Activated CD8-positive, alpha-beta memory T cell treated with anti-CD3 and anti-CD28 coated beads for 1 hour (primary cell): Measurements from ENCODE around the gene PPME1.

Experiments
- DNase-seq, 2 donors: peaks; one replicate each; pipeline ENCODE4 v3.0.0-alpha.2; 2020; ENCODE audit warnings: low read depth in 1 of 2; ENCODE audit errors: extremely low read depth in 1 of 2

PPME1 gene

DNA sequence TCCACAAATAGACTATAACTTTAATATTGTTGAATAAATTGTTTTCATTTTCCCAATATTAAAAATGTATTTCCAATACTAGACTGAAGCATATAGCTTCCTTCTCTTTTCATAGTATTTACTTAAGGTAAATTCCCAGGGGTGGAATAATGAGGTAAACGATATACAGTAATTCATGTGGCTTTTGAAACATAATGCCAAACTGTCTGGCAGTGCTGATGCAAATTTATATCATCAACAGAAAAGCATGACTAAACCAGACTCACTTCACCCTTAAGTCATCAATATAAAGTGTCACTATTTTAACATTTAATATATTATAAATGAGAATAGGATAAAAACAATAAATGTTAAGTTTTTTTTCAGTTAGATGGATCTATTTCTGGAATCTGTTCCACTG lies 13.9 kb upstream of the PPME1 start:
- DNase-seq = no peak

DNA sequence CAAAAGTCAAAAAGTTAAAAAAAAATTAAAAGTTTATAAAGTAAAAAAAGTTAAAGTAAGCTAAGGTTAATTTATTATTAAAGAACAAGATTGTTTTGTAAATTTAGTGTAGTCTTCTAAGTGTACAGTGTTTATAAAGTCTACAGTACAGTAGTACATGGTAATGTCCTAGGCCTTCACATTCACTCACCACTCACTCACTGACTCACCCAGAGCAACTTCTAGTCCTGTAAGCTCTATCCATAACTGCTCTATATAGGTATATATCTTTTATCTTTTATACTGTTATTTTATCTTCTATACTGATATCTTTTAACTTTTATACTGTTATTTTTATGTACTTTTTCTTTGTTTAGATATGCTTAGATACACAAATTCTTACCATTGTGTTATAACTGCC lies 11.4 kb upstream of the PPME1 start:
- no peak for DNase-seq

DNA sequence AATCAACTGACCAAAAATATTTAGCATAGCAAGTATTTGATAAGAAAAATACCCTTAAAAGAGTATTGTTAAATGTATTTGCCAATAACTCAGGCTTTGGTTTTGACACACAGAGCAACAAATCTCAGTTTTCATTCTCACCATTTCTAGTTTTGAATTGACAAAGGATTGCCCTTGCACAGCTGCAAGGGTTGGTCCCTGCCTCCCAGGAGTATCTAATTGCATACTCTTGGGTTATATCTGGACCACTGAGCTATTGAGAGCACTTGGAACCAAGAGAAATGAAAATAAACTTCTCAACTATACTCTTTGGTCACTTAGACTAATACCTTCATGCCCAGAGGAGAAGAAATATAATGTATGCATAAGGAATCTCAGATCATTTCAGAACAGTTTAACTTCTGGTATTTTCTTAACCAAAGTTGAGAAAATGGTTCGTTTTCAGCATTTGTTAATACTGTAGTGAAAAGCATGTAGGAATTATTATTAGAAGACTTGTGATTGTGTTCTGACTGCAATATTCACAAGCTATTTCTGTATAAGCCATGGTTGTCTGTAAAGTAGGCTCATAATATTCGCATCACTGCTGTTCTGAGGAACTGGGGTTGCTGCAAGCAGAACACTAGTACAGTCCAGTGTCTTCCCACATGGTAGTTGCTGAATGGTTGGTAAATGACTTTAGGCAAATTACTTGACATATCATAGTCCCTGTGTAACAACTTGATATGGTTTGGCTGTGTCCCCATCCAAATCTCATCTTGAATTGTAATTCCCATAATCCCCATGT lies 8.2 kb upstream of the PPME1 start:
- no peak for DNase-seq

DNA sequence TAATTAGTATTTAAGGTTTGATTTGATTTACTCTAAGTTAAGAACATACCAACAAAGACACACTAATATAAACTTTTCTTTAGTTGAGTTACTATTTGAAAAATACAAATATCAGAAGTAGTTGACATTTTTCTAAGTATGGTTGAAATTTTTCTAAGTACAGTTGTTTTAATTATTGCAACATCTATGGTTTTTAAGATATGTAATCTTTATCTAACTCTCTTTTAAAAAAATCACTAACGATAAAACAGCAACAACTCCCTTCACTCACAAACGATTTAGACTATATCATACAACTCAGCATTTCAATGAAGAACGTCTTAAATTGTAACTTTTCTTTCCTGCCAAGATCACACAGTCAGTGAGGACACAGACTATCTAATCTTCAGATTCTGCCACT lies 2.3 kb upstream of the PPME1 start:
- no peak for DNase-seq

DNA sequence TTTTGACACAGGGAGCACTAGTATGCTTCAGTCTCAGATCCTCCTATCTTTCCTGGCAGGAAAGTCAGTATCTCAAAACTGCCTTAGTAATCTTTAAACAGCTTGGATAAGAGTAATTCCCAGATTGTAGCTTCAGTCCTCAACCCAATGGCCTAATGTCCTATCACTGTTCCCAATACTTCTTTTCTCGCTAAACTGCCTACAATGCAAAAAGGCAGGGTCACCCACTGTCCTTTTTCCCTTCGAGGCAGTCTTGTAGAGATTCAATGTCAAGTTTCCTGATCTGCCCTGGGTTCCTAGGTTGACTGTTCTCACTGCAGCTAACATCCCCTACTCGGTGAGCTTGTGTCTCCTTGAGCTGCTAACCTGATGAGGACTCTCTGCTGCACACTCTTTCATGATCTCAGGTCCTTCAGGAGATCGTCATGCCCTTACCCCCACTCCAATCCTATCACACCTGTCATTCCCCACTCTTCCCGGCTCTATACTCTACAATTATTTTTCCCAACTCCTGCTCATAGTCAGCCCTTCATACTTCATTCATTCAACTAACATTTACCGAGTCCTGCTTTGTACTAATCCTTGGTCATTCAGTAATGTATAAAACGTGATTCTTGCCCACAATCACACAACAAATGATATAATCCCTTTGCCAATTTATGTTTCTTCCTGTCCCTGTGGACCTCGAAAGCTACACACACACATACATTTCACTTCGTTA lies 1.2 kb upstream of the PPME1 start:
- DNase-seq = no peak

DNA sequence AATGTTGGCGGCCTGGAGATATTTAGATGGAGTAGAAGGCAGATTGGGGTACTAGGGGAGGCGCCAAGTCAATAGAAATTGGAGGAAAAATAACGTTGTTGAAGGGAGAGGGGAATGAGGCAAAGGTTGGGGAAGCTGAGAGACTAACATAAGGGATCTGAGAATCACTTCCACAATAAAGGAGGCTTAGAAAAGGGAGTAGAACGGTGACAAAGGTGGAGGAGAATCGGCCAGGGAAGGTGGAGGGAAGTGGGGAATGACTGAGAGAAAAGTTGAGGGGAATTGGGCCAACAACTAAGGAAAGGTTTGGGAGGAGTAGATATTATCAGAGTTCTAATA lies 510 bp downstream of the PPME1 start:
- DNase-seq = no peak

DNA sequence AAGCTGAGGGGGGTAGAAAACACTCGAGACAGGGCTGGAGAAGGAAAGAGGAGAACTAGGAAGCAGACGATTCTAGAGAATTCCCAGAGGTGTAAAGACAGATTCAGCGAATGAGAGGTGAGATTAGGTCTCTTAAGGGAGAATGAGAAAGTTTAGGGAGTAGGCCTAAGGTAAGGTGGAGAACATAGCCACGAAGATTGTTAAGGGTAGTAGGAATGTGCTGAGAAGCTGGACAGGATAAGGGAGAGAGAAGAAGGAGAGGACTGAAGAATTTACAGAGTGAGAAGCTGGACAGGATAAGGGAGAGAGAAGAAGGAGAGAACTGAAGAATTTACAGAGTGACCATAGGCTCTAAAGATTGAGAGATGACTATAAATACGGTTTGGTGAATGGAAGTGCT lies 908 bp downstream of the PPME1 start:
- no peak for DNase-seq

DNA sequence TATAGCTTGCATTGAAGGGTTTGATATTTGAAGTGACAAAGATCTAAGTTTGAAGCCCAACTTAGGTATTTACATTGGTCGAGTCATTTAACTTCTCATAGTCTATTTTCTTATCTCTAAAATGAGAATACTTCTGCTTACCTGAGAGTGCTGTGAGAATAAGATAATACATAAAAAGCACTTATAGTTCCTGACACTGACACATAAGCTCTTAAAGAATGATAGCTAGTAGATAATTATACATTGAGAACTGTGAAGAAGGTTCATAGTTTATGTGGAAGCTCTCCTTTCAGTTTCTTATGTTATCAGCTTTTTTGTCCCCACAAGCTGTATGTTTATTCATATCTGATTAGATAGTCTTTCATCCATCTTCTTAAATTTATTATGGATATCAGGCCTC lies 4.8 kb downstream of the PPME1 start:
- no peak for DNase-seq

DNA sequence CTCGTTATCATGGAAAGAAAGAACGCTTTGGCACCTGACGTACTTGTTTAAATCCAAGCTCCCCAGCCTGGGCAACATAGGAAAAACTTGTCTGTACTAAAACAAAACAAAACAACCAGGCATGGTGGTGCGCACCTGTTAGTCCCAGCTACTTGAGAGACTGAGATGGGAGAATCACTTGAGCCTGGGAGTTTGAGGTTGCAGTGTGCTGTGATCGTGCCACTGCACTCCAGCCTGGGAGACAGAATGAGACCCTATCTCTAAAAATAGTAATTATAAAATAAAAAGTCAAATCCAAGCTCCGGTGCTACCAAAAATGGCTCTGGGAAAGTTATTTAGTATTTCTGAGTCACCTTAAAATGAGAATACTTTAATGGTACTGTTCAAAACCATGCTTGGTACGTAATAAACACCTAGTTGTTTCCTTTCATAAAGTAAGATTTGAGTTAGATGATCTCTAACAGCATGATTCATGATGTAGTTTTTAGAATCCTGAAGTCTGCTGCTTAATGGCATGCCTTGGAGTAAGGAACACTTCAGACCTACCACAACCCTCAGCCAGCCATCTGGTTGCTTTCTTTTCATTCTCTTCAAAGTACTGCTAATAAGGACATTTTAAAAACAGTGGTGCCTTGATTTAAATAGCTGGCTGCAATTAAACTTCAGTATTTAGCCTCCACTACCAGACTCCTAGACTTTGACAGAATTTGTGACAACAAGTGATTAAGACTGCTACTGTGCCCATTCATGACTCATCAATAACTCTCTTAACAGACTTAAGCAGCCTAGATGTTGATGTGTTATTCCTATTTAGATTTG lies 8.4 kb downstream of the PPME1 start:
- DNase-seq = no peak

DNA sequence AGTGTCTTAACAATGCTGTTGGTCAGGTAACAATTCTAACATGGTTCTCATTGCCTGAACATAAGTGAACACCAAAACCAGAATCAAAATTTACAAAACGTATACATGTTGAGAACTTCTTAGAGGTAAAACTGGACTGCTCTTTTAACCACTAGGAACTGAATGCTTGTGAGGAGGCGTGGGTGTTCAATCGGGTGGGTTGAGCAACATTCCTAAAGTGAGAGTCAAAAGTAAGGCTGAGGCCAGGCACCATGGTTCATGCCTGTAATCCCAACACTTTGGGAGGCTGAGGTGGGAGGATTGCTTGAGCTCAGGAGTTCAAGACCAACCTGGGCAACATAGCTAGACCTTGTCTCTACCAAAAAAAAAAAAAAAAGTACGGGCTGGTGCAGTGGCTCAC lies 11.5 kb downstream of the PPME1 start:
- DNase-seq = no peak

DNA sequence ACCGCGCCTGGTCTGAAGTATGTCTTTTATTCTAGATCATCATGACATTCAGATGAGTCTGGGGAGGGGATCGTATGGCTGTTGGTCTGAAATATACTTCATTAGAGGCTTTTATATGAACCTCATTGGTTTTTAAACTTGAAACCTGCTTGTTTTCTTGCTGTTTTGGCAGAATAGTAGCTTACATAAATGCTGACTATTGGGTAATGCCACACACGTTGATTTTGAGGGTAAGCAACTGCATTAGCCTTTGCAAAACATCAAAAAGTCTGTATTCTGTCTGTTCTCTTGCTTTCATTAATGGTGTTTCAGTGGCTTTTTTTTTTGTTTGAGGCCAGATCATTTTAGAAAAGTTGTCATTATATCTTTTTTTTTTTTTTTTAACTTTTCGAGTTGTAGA lies 14.2 kb downstream of the PPME1 start:
- DNase-seq = no peak

DNA sequence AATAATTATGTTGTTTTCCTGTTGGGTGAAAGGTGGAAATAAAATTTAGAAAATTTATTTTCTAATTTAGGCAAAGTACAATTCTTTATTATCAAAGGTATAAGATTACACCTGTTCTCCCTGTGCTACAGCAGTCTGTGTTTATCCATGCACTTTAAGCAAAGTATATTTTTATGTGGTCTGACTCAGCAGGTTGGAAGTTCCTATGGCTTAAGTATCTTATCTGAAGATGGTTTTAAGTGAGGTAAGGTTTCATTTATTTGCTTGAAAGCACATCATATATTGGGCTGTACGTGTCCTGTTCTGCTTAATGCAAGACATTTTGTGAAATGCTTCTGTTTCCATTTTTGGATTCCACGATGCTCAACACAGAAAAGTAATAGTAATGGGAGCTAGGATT lies 14.6 kb downstream of the PPME1 start:
- no peak for DNase-seq

DNA sequence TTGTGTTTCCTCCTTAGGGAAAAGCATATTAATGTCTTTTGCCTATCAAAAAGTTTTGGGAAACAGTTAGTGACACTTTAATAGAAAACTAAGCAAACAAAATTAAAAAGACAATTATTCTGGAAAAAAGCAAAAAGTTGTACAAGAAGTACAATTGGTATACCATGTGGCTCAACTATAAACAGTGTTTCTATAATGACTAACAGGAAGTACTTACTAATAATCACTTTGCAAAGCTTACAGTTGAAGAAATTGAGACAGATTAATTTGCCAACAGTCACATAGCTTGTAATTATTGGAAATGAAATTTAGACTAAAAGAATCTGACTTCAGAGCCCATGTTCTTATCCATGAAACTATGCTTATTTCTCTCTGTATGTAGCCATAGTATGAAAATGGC lies 24.7 kb downstream of the PPME1 start:
- DNase-seq = no peak

DNA sequence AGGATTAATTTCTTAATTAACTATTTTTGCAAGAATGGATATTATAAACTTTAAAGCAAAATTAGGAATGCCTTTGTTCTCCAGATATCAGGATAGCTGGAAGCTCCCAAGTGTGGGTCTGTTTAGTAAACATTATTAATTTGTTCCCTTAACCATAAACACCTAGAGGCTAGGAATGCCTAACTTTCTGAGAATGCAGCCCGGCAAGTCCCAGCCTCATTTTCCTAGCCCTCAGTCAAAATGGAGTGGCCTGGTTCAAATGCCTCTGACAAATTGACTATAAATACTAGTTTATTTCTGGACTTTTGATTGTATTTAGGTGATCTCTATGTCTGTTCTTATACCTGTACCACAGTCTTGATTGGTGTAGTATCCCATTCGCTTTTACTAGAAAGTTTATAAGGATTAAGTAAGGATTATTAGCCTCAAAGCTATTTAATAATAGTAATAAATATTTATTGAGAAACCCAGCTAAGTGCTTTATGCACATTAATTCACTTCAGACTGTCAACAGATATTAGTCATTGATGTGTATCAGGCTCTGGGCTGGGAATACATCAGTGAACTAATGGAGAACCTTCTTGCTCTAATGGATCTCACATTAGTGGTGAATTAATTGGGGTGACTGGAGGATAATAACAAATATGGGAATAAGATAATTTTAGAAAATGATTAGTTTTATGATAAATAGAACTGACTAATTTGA lies 25.8 kb downstream of the PPME1 start:
- no peak for DNase-seq

DNA sequence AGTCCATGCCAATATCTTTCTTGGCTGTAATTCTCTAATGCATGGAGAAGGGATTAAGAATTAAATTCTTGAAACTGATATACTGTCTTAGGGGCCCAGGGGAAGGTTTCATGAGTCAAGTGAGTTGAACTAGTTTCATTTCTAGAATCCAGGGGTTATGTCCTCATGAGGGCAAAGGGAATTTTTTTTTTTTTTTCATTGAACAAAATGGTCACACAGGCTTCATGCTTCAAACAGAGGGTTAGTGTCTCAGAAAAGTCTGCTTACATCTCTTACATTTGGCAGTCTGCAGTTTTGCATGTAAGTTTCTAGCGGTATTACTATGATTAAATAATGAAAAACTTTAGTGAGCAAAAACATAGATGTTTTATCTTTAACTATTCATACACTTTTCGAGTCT lies 32.9 kb downstream of the PPME1 start:
- DNase-seq = no peak

DNA sequence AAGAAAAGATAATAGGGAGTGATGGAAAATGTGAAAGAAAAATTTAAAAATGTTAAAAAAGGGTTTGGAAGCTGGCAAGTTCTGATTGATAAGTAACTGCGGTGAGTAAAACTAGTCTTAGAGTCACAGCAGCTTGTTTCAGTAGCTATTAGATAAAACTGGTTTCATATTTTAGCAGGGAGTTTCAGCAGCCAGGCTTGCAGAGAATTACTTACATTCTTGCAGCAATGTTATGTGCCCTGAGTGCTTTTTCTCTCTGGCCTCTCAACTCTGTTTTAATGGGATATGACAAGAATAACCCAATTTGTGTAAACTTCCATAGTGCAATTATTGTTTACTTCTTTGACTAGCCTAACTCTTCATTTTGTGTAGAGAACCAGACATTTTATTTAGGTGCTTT lies 33.6 kb downstream of the PPME1 start:
- no peak for DNase-seq

DNA sequence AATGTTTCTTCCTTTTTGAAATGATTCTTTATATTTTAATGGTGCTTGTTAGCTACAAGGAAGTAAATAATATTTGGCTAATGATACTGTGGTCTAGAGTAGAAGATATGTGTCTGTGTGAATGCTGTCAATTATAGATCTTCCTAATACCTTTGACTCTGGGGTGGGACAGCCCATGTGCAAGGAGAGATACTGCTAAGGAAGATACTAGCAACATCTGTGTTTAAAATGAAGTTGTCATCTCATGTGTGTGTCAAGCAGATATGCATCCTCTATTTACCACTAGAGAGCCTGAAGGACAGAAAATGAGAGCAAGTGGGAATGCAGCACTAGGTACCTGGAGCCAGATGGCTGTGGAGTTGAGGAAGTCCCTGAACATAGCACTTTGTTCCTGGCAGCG lies 34.1 kb downstream of the PPME1 start:
- DNase-seq = no peak

DNA sequence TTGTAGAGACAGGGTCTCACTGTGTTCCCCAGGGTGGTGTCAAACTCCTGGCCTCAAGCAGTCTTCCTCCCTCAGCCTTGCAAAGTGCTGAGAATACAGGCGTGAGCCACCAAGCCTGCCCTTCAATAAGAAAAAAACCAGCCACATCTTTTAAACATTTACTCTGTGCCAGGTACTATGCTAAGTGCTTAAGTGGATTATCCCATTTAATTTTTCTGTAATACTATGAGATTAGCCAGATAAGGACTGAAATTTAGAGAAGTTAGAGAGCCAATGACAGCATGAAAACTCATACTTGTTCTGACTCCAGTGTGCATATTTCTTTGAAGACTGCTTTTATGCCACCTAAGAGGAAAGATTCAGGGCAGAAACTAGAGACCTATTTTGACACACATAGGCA lies 35.7 kb downstream of the PPME1 start:
- DNase-seq = no peak

DNA sequence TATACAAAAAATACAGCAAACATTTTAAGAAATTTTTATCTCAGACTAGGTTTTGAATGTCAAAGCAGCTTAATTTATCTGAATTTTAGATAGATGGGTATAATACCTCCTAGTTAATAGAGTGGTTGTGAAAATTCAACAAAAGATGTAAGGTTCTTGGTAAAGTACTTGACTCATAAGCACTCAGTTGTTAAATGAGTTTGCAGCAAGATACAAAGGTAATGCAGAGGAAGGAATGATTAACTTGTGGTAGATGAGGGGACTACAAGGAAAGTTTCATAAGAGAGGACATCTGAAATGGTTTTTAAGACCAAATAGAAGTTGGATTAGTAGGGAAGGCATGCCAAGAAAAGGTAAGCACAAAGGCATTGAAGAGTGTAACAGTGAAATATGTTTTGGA lies 37.4 kb downstream of the PPME1 start:
- no peak for DNase-seq

DNA sequence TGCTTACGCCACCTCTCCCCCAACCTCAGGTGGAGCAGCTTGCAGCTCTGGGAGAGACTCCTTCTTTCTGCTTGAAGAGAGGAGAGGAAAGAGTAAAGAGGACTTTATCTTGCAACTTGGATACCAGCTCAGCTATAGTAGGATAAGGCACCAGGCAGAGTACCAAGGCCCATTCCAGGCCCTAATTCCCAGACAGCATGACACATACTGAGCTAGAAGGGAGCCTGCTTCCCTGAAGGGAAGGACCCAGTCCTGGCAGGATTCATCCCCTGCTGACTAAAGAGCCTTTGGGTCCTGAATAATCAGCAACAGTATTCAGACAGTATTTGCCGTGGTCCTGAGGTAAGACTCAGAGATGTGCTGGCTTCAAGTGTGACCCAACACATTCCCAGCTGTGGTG lies 41.4 kb downstream of the PPME1 start:
- DNase-seq = no peak

DNA sequence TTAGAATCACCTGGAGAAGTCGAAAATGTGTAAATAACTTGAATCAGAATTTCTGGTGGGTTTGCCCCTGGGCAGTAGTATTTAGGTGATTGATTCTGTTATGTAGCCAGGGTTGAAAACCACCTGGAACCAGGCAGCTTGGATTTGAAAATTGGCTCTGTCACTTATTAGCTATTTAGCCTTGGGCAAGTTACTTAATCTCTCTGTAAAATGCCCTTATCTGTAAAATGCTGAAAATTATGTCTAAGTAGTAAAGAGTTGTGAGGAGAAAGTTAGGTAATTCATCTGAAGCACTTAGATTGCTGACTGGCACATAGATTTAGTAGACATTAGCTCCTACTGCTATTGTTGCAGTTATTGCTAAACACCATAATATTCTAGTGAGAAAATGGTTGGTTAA lies 49.3 kb downstream of the PPME1 start:
- no peak for DNase-seq
